Stimulated activated CD4-positive, alpha-beta T cell treated with anti-CD3 and anti-CD28 coated beads, Interleukin-4, amount 100 ng/mL, for 4 hours (primary cell): ENCODE results near the gene VIPR2.
"Not testable (repeated sequence)": the region's sequence is repeated elsewhere in the genome, so short reads cannot be mapped to it uniquely, and the experiment has no call there.

Experiments
- DNase-seq, 2 experiments: peaks; one replicate each; pipeline ENCODE4 v3.0.0-alpha.2; 2020

The VIPR2 gene

DNA sequence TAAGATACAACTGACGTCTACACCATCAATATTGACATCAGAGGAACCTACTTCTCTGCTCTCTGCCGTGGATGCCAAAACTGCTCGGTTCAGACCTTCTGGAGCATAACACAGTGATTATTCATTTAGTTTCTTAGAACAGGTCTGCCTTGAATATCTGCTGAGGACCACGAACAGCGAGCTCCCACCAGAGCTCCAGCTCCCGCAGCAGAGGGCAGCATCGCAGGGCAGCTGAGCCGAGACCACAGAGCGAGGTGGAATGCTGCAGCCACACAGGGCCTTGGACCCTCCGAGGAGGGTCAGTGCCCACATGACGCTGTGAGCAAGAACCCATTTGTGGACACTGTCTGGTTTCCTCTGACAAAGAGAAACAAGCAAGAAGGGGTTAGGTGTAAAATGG, 6.8 kb downstream of the VIPR2 start:
- no peak for DNase-seq

DNA sequence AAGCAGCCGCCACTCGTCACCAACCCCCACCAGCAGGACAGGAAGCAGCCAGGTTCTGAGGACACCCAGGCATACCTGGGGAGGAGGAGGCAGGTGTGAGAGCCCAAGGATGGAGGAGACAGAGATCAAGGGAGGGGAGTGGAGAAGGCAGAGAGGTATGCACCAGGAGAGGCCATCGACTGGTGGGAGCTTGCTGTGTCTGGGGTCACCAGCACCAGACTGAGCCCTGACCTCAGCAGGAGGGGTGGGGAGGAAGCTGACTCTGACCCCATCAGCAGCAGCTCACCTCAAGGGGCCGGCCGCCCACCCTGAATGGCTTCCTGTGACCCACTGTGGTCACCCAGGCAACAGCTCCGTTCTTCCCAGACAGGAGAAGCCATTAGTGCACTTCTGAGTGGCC, 7.8 kb downstream of the VIPR2 start:
- no peak for DNase-seq

DNA sequence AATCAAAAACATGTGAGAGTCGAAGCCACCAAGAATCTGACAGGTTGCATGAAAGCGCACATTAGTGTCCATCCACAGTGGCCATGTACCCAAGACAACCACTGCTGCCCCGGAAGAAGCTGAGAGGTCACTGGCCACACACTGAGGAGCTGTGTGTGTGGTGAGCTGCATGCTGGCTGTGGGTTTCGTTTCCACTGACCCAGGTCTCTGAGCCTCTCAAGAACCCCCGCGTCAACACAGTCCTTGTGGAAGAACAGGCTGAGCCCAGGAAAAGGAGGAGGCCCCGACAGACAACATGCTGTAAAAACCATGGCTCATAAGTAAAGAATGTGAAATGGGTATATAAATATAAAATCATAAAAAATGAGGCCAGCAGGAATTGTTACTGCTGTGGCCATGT, 8.2 kb downstream of the VIPR2 start:
- DNase-seq = no peak

GRCh38 chr7:159136013-159136412, 8.7 kb downstream of the VIPR2 start:
- no peak for DNase-seq

- DNase-seq = not testable (repeated sequence)
Measured at GRCh38 chr7:159132670-159133443, 11.8 kb downstream of the VIPR2 start.

DNA sequence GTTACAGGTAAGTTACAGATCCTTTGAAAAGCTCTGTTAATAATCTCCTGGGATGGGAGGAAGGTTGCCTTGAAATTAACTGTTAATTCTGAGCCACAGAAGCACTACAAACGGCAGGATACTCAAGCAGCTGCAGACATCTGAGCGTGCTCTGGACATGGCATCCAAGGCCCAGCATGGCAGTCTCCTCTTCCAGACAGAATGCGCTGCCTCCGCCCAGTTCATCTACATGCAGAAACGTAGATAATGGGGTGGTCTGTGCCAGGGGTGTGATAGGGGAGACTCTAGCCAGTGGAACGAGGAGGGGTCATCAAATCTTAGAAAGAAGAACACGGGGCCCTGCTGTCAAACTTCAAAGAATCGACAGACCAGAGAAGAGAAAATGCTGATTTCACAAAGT, 13.8 kb downstream of the VIPR2 start:
- DNase-seq = no peak

DNA sequence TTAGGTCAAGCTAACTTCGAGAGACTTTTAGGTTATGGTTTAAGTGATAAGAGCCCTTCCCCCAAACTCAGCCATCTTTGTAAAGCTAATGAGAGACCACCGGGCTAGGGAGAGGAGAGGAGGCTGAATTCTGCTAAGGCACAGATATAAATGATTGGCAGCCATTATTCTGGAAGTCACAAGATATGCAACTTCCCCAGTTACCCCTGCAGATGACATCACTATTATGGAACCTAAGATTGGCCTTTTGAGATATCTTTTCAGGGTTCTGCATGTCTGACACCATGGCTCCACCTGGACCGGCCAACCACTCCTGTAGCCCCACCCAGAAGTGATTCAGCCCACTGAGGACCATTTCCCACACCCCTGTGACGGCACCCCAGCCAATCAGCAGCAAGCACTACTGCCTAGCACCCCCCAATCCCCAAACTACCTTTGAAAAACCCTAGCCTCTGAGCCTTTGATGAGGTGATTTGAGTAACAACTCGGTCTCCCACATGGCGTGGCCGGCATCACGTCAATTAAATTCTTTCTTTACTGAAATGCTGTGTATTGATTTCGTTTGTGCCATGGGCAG, 14.4 kb downstream of the VIPR2 start:
- no peak for DNase-seq

GRCh38 chr7:159128767-159129166, 15.9 kb downstream of the VIPR2 start:
- DNase-seq = no peak

DNA sequence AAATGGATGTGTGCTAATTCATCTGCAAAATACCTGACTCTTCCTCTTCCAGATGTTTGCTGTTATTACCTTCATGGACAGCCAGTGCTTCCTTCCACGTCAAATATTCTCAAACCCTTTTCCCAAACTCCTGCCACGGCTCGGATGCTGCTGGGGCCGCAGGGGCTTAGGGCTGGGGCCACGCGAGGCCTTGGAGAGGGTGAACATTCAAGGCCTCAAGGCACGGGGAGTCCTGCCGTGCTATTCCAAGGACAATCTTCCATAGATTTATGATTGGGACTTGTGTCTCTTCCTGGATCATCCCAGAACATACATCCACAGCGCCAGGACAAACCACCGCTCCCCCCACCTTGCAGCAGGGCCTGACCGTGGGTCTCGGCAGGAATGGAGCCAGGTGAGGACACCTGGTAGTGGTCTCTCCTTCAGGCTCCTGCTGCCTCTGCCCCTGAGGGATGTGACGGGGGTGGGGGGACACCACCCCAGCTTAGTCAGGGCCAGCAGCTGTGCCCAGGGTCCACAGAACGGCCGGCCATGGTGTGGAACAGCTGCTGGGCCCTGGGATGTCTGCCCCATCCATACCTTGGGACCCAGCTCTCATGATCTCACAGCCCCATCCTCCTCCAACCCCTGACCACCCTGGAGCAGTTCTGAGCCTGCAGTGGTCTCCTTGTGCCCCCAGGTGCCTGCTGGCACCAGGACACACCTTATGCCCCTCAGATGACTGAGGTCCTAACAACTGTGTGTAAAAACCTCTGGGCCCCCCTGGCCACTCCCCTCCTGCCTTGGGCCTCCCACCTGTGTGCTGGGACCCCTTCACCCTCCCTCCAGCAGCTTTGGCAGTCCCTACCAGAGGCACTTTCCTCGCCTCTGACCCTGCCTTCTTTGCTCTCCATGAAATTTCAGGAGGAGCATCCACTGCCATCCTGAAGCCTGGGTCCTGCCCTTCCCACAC, 16.7 kb downstream of the VIPR2 start:
- DNase-seq = no peak

DNA sequence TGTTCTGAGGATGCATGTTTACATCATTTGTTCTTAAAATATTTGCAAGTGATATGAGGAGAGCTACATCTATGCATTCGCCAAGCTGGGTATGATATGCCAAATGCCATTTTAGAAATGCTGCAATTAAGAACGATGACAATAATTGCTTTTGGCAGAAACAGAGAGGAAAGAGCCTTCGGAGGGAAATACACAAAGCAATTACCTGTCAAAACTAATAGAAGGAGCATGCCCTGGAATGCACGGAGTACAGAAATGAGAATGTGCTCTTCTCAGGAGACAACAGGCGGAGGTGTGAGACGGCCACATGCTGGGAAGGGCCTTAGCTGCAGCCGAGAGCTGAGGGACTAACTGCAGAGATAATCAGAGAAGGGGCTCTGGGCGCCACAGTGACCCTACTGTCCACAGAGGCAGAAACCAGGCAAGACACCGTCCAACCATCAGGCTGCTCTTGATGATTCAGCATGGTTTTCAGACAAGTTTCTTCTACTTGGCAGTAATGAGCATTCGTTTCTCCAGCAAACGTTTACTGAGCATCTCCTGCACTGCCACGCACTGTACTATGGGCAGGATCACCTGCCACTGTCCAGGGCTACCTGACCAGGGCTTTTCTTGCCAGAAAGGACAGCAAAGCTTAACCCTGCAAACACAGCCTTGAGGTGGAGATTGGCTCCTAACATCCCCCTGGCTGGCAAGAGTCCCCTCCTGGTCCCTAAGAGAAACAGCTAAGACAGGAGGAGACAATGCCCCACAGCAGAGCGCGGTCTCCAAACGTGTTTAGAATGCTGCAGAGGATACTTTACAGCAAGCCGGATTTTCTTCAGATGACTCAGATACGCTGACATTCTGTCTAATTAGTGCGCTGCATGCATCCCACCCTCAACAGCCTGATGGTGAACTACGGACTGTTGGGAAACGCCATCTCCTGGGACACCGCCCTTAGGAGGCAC, 18.1 kb downstream of the VIPR2 start:
- DNase-seq = no peak

DNA sequence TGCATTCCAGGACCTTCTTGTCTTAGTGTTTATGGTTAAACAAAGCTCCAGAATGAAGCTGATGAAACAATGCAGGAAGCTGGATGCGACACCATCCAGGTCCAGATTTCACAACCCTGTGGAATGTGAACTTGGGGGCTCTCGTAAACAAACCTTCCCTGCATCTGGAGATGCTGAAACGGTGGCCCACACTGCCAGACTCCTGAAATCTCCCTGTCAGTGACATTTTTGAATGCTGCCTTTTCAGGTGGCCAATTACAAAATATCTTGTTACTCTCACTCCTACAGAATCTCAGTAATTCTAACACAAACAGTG, 18.8 kb downstream of the VIPR2 start:
- DNase-seq = no peak

GRCh38 chr7:159125104-159125954, 19.3 kb downstream of the VIPR2 start:
- DNase-seq = no peak

- not testable (repeated sequence) for DNase-seq
Measured at GRCh38 chr7:159123793-159124192, 20.9 kb downstream of the VIPR2 start.

DNA sequence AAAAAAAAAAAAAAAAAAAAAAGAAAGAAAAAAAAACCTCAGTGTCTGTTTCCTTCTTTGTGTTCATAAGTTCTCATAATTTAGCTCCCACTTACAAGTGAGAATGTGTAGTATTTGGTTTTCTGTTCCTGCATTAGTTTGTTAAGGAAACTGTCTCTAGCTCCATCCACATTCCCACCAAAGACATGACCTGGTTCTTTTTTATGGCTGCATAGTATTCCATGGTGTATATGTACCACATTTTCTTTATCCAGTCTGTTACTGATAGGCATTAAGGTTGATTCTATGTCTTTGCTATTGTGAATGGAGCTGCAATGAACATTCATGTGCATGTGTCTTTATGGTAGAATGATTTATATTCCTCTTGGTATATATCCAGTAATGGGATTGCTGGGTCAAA, 21.4 kb downstream of the VIPR2 start:
- not testable (repeated sequence) for DNase-seq

DNA sequence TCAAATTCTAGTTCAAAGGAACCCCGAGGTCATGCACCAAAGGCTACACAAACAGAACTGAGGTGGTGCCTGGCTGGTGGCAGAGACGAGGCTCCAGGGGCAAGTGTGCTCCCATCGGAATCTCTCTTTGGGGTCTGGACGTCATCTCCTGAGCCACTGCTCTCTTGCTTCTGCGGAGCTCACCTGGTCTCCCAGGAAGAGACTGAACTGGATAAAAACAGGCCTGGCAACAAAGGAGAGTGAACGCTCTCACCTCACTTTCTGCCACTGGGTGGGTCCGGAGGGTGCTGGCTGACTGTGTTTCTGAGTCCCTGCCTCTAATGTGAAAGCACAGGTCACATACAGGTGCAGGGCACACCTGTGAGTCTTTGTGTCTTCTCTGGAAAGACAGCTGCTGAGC, 22.4 kb downstream of the VIPR2 start:
- DNase-seq = no peak

GRCh38 chr7:159121476-159121875, 23.2 kb downstream of the VIPR2 start:
- DNase-seq = no peak

- no peak for DNase-seq
Measured at GRCh38 chr7:159121068-159121467, 23.6 kb downstream of the VIPR2 start.

GRCh38 chr7:159120540-159120919, 24.1 kb downstream of the VIPR2 start:
- no peak for DNase-seq

DNA sequence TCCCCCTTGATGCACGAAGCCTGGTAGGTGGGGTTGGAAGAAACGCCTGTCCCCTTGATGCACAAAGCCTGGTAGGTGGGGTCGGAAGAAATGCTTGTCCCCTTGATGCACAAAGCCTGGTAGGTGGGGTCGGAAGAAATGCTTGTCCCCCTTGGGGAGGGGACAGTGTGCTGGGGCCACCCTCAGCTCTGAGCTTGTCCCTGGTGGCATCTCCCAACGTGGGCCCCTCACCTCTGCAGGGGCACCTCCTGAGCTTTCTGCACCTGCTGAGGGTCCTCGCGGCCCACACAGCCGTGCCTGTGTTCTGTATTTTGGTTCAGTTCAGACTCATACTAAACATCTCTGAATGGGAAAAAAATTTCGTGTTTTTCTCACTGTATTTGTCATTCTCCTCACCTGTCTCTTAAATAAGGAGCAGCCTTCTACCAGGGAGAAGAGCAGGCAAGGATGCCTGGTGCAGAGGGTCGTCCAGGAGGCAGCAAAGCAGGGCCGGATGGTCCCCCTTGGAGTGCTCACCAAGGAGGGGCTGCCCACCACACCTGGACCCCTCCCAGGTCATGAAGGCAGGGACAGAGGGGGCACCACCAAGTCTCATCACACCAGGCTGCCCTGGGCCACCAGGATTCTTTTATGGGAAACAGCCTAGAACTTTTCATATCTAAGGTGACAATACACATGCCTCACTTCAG, 24.7 kb downstream of the VIPR2 start:
- DNase-seq = no peak

GRCh38 chr7:159119026-159119741, 25.5 kb downstream of the VIPR2 start:
- DNase-seq = no peak
